Keratinocyte (primary cell): ENCODE data around the gene GJD3. TPM values are rescaled to one million over a fixed set of nuclear protein-coding genes. Genes with fewer than 3 reads are reported as not detected.

Experiments
- DNase-seq: peaks from one replicate; pipeline ENCODE4 v3.0.0-alpha.2; 2011; ENCODE audit warnings: low read depth, missing footprints, low spot score
- FAIRE-seq: peaks from 2 replicates; lab custom pipeline; 2011; peaks lifted over from hg19 to GRCh38; lab: Jason Lieb, UNC
- H2AFZ ChIP-seq: 2 replicates; pipeline ENCODE4 v1.6.0; 2012; ENCODE audit warnings: low read length, control low read depth, inconsistent platforms; ENCODE audit not compliant: control insufficient read depth
- H3K27ac ChIP-seq: 2 replicates; pipeline ENCODE4 v1.5.1; 2011; ENCODE audit warnings: low read length; ENCODE audit not compliant: control insufficient read depth, insufficient read depth
- H3K27me3 ChIP-seq: 3 replicates; pipeline ENCODE4 v1.6.0; 2011; ENCODE audit warnings: low read length; ENCODE audit not compliant: control insufficient read depth, insufficient read depth; ENCODE audit errors: extremely low read depth
- H3K36me3 ChIP-seq, 2 experiments: 2 replicates in 1 of 2; 3 replicates in 1 of 2; pipeline ENCODE4 v1.5.1; 2011; ENCODE audit warnings: low read length in 2 of 2, mild to moderate bottlenecking in 1 of 2; ENCODE audit not compliant: control insufficient read depth in 2 of 2, insufficient read depth in 2 of 2; ENCODE audit errors: extremely low read depth in 1 of 2
- H3K4me1 ChIP-seq: 3 replicates; pipeline ENCODE4 v1.5.1; 2011; ENCODE audit warnings: low read length; ENCODE audit not compliant: control insufficient read depth, insufficient read depth; ENCODE audit errors: extremely low read depth
- H3K4me2 ChIP-seq: 3 replicates; pipeline ENCODE4 v1.6.0; 2011; ENCODE audit warnings: low read depth, low read length; ENCODE audit not compliant: control insufficient read depth, insufficient read depth; ENCODE audit errors: extremely low read depth
- H3K4me3 ChIP-seq, 3 experiments: fragments of 200-600 bp in 1 of 3; sonication (generic) in 1 of 3; 2 replicates in 2 of 3; 3 replicates in 1 of 3; pipeline ENCODE4 v1.5.1; 2011 to 2016; ENCODE audit warnings: low read length in 3 of 3, mild to moderate bottlenecking in 3 of 3, control low read depth in 2 of 3, inconsistent platforms in 1 of 3, low read depth in 1 of 3, mixed read lengths in 1 of 3, mixed run types in 1 of 3, moderate library complexity in 1 of 3; ENCODE audit not compliant: control insufficient read depth in 2 of 3, insufficient read depth in 2 of 3; ENCODE audit errors: extremely low read depth in 1 of 3
- H3K79me2 ChIP-seq: 2 replicates; pipeline ENCODE4 v1.6.0; 2012; ENCODE audit warnings: low read length; ENCODE audit not compliant: control insufficient read depth, insufficient read depth
- H3K9ac ChIP-seq: 3 replicates; pipeline ENCODE4 v1.6.0; 2011; ENCODE audit warnings: low read length; ENCODE audit not compliant: control insufficient read depth, insufficient read depth; ENCODE audit errors: extremely low read depth
- H3K9me1 ChIP-seq: 3 replicates; pipeline ENCODE4 v1.6.0; 2011; ENCODE audit warnings: low read length; ENCODE audit not compliant: control insufficient read depth, insufficient read depth; ENCODE audit errors: extremely low read depth
- H3K9me3 ChIP-seq: 2 replicates; pipeline ENCODE4 v1.5.1; 2012; ENCODE audit warnings: low read depth, low read length; ENCODE audit not compliant: control insufficient read depth
- H4K20me1 ChIP-seq: 3 replicates; pipeline ENCODE4 v1.6.0; 2011; ENCODE audit warnings: low read length; ENCODE audit not compliant: control insufficient read depth, insufficient read depth; ENCODE audit errors: extremely low read depth
- CTCF ChIP-seq, 3 experiments: IDR thresholded peaks in 1 of 3; conservative IDR thresholded peaks in 1 of 3; optimal IDR thresholded peaks in 1 of 3; 2 replicates in 2 of 3; 3 replicates in 1 of 3; pipeline versions ENCODE3 to v1.5.1; 2011; ENCODE audit warnings: low read length in 3 of 3, mild to moderate bottlenecking in 3 of 3, moderate library complexity in 2 of 3, control low read depth in 1 of 3, inconsistent platforms in 1 of 3; ENCODE audit not compliant: insufficient read depth in 2 of 3; ENCODE audit errors: extremely low read depth in 1 of 3
- EZH2 ChIP-seq: IDR thresholded peaks from one replicate; pipeline ENCODE4 v1.6.1; 2012; ENCODE audit warnings: inconsistent platforms, mild to moderate bottlenecking, low read length, moderate library complexity
- dilution Hi-C: fragments of 300-500 bp; cut with MboI; formaldehyde crosslinking; loops from one replicate; pipeline ENCODE4 v1.7.0; 2020; ENCODE audit warnings: low sequenced_read_pairs; ENCODE audit not compliant: extremely low pct_ligation_motif_present
- polyA plus RNA-seq, 5 experiments: library from polyadenylated mRNA; depleted of rRNA in 3 of 5; stranded (reverse) in 3 of 5; stranded (forward) in 1 of 5; unstranded in 1 of 5; fragments of >200 nt; gene quantifications; 1 replicate in 1 of 5; 2 replicates in 3 of 5; 3 replicates in 1 of 5; pipeline versions ENCODE4 v1.2.1 to v1.2.3, GENCODE V29; 2011 to 2012; ENCODE audit warnings: missing spikeins in 2 of 5, low read depth in 1 of 5, low replicate concordance in 1 of 5

GJD3 gene
- polyA plus RNA-seq, 1 donor (not counting 4 experiments of a cell fraction or from before 2014, with no cell fraction given), result not detected

GRCh38 chr17:40316571-40317344 lies 47.8 kb downstream of the GJD3 start:
- H3K4me1 ChIP-seq, result peaks cover 88% of the 10 kb centered on the region
- H3K4me2 ChIP-seq, result peak overlapping the region; percentile 98
- no peaks in the 10 kb centered on the region for H3K9me3 ChIP-seq
- H3K79me2 ChIP-seq, result peaks cover 36% of the 10 kb centered on the region
- no peaks in the 10 kb centered on the region for H3K27me3 ChIP-seq
- H3K9me1 ChIP-seq, result no peaks in the 10 kb centered on the region
- FAIRE-seq (peak; percentile 13), DNase-seq (no peak)
- no peak for TF ChIP-seq EZH2
- TF ChIP-seq CTCF (optimal IDR thresholded peaks at IDR 0.05 in 1 of 3, IDR thresholded peaks at IDR 0.05 in 1 of 3, conservative IDR thresholded peaks at IDR 0.05 in 1 of 3; ENCODE audit: extremely low read depth in 1 of 3, insufficient read depth in 2 of 3, low read length in 3 of 3), result peak in 1 of 3 experiments; percentile 10
- H3K9ac ChIP-seq, result peak overlapping the region; percentile 95
- H2AFZ ChIP-seq, result peak overlapping the region; percentile 23
- dilution Hi-C loops, result no loop called here
- peak overlapping the region; percentile 86 to 95 (median 92) for H3K4me3 ChIP-seq
- no peaks in the 10 kb centered on the region for H3K36me3 ChIP-seq
- peak overlapping the region; percentile 95 for H3K27ac ChIP-seq
- peaks cover 5% of the 10 kb centered on the region for H4K20me1 ChIP-seq

DNA sequence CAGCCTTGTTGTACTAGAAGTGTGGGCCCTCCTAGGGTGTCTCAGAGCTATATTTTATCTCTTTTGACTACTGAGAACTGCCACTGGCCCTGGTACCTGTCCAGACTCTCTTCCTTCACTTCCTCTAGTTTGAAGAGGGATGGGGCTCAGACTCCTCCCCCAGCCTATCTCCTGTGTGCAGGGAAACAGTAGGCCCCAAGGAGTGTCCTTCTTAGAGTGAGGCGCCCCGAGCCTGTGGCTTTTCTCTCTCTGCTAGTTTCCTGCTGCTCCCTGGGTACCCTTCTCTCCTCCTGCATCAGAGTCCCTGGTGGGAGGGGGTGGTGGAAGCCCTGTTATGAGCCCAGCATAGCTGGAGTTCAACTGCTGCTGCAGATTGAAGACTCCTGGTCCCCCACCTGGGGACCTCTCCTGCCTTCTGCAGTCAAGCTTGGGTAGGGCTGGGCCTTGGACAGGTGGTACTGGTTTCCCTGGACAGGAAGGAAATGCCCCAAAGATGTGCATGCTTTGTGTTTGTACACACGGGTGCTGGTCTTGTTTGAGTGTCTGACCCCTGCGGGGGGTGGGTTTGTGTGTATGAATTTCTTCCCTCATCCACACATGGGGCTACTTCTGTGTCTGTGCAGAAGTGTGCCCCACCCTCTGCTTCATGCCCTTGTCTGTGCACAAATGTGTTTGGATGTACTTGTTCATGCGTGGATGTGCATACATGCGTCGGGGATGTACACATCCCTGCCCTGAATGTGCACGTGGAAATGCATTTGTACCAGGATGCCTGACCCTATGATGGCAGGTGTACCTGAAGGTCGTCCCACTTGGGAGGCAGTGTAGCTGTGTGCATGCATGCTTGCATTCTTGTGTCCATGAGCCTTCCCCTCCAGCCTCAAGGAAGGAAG lies 48.6 kb downstream of the GJD3 start:
- H3K9ac ChIP-seq, result no peak overlapping the region
- no peaks in the 10 kb centered on the region for H3K9me1 ChIP-seq
- H3K36me3 ChIP-seq, result no peaks in the 10 kb centered on the region
- no peak overlapping the region for H2AFZ ChIP-seq
- no peaks in the 10 kb centered on the region for H3K27me3 ChIP-seq
- peaks cover 28% of the 10 kb centered on the region for H3K79me2 ChIP-seq
- H3K4me3 ChIP-seq, result no peak overlapping the region
- FAIRE-seq (peak; percentile 44), DNase-seq (no peak)
- no peak overlapping the region for H3K27ac ChIP-seq
- no peaks in the 10 kb centered on the region for H4K20me1 ChIP-seq
- H3K4me2 ChIP-seq, result peak overlapping the region; percentile 17
- no peaks in the 10 kb centered on the region for H3K9me3 ChIP-seq
- TF ChIP-seq EZH2 (no peak), CTCF (optimal IDR thresholded peaks at IDR 0.05 in 1 of 3, IDR thresholded peaks at IDR 0.05 in 1 of 3, conservative IDR thresholded peaks at IDR 0.05 in 1 of 3; ENCODE audit: extremely low read depth in 1 of 3, insufficient read depth in 2 of 3, low read length in 3 of 3) (no peak)
- dilution Hi-C loops, result no loop called here
- H3K4me1 ChIP-seq, result peaks cover 88% of the 10 kb centered on the region
